ENCODE results near the gene CEP131.
"Not testable (repeated sequence)": the region's sequence is repeated elsewhere in the genome, so short reads cannot be mapped to it uniquely, and the experiment has no call there.

Gene CEP131

GRCh38 chr17:81162491-81162890 lies 60.3 kb downstream of the CEP131 start:
- DNase-seq, result peak; percentile 47

DNA sequence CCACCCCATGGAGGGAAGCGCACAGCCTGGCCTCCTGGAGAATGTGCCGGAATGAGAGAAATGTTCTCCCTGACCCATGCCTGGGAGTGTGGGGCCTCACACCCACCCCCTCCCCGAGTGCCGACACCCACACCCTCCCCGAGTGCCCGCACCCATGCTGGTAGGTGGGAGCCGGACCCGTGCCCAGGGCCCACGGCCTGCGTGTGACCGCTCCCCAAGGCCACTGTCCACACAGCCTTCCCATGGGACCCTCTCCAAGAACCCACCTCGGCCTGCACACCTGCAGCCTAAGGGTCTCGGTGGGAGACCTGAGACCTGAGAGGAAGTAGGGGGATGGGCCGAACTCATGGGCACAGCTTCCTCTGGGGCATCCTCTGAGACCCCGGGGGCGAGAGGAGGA lies 60.8 kb downstream of the CEP131 start:
- no peak for DNase-seq

DNA sequence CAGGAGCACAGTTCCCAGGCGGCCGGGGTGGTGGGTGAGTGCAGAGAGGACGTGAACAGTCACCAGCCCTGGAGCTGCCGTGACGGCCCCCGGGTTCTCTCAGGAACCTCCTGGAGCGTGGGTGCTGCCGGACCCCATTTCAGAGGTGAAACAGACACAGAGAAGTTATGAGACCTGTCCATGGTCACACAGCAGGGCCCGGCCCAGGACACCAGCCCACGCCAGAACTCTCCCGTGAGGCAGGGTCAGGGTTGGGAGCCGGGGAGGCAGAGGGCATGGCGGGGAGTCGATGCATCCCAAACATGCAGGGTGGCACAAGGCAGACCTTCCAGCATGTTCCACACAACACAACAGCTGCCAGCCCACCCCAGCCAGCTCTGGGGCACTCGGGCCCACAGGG lies 61.2 kb downstream of the CEP131 start:
- no peak for DNase-seq

DNA sequence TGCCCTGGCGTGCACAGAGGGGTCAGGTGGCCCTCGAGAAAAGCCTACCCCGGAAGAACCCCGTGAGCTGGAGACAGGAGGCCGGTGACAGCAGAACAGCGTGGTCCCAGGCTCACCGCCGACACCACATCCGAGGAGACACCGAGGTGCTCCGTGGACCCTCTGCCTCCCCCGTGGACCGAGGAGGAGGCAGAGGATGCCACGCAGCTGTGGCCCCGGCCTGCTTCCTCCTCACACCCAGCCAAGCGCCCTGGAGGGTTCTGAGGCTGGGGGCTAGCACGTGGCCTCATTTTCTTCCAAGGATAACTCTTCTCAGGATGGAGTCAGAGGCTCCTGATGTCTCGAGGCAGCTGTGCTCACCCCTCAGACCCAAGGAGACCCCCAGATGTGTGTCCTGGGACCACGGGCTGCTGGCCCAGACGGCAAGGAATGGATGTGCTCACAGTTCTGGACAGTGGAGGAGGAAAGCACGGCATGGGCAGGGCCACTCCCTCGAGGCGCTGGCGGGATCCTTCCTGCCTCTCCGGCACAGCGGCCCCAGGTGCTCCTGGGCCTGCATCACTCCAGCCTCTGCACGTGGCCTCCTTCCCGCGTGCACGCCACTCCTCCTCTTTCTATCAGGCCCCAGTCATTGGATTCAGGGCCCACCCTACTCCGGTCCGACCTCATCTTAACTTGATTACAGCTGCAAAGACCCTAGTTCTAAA lies 61.9 kb downstream of the CEP131 start:
- DNase-seq, result peak; percentile 36

DNA sequence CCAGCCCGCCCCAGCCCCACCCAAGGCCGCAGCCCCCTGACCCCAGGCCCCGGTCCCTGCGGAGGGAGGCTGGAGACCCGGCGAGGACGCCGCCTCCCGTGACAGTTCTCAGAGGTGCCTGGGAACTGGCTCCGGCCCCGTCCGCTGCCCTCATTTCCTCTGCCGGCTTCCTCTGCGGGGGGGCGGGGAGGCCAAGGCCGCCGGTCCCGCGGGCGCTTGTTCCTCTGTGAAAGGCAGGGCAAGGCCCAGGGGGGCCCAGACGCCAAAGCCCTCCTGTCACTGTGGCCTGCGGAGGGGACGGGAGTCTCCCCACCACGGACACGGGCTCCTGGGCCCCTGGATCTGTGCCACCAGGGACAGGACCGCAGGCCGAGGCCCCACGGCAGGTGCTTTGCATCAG lies 62.5 kb downstream of the CEP131 start:
- DNase-seq, result no peak

DNA sequence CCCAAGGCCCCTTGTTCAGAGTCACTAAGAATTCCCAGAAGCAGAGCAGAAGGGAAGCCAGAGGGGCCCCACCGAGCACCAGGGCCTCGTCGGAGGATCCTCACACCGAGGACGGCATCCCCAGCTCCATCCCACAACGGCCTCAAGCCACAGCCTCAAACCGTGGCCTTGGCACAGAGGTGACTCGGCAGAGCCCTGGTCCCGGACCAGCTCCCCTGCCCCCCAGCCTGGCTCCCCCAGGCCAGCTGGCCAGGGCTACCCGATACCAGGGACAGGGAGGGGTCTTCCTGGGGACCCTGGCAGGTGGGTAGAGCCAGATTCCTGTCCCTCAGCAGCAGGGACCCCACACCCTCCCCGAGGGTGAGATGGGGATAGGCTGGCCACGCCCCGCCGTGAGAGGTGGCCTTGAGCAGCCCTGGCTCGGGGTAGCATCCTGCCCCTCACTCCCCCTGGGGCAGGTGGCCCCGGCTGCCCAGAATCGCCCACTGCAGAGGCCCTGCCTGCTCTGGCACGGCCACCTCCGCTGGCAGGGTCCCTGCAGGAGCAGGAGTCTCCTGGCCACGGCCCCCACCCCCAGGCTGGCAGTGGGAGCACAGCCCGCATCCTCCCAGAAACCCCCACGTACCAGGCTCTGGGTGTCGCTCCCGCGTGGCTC lies 63.0 kb downstream of the CEP131 start:
- DNase-seq, result no peak

DNA sequence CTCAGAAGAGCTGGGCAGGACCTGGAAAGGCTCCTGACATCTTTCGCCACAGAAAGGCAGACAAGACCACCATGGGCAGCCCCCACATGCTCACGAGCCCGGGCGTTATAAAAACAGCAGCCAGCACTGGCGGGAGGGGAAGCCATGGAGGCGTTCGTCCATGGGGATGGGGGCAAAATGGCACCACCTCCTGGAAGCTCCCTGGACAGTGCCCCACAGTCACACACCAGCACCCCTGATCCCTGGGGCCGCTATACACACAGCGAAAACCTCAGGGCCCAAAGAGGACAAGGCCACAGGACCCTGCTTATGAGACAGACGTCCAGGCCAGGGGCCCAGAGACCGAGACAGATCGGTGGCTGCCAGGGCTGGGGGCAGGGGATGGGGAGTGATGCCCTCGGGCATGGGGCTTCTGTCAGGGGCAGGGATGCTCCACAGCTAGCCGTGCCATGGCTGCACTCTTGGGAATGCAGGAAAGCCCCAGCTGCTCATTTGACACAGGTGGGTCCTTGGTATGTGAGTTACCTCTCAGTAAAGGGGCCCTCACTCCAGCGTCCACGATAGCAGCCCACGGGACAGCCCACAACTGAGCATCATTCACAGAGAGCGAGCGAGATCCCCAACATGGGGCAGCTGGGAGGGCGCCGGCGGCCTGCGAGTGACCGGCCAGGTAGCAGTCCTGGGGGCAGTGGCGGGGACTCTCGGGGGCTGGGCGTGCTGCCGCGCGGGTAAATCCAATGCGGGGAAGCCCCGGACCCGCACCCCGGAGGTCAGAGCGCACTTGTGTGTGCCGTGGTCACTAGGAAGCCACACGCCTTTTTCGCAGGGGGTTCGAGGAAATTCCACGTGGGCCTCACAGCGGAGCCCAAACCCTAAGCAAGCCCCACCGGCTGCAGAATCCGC lies 63.8 kb downstream of the CEP131 start:
- DNase-seq, result no peak

- no peak for DNase-seq
Observed at GRCh38 chr17:81157848-81158687, 64.7 kb downstream of the CEP131 start.

DNA sequence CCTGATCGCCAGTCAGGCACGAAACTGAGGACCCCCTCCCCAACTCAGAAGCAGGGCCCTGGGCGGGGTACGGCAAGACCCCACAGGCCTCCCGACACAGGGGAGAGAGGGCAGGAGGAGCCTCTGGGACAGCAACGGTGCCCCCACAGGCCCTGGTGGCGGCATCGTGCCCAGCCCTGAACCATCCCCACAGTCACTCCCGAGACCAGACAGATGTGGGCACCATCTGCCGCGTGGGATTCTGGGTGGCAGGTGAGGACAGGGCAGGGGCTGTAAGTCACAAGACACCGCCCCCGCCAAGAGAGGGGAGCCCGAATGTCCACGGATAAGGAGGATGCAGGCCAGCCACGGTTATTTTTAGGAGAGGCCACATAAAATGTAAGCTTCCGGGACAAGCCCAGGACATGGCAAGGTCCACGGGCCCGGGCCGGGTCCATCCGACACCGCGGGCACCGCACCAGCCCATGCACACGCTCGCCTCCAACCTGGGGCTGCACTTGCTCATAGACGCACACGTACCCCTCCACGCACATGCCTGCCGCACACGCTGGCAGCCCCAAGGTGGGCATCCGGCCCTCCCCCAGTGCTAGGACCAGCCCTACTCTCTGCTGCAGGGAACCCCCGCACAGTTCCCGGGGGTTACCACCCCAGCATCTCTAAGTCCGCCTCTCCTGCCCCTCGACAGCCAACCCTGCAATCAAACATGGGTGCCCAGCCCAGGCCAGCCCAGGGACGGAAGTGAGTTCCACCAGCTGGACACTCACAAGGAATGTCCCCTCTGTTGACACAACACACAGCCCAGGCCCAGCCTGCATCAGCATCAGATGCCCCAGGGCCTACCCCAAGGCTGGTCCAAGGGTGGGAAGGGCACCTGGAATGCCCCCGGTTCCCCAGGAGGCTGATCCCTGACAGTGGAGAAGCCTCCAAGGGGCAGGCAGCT lies 65.6 kb downstream of the CEP131 start:
- DNase-seq, result no peak

- no peak for DNase-seq
Observed at GRCh38 chr17:81154961-81155360, 67.8 kb downstream of the CEP131 start.

DNA sequence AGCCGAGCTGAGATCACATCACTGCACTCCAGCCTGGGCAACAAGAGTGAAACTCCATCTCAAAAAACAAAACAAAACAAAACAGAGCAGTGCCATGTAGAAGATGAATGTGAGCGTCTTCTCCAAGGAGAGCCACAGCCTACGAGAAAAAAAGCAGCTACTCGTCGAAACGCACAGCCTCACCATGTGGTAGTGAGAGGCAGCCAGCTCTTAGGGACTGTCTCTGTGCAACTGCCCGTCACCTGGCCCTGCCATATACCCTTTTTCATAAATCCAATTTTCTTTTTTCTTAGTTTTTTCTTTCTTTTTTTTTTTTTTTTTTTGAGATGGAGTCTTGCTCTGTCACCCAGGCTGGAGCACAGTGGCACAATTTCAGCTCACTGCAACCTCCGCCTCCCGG lies 68.7 kb downstream of the CEP131 start:
- not testable (repeated sequence) for DNase-seq

- no peak for DNase-seq
Observed at GRCh38 chr17:81153340-81153803, 69.4 kb downstream of the CEP131 start.

DNA sequence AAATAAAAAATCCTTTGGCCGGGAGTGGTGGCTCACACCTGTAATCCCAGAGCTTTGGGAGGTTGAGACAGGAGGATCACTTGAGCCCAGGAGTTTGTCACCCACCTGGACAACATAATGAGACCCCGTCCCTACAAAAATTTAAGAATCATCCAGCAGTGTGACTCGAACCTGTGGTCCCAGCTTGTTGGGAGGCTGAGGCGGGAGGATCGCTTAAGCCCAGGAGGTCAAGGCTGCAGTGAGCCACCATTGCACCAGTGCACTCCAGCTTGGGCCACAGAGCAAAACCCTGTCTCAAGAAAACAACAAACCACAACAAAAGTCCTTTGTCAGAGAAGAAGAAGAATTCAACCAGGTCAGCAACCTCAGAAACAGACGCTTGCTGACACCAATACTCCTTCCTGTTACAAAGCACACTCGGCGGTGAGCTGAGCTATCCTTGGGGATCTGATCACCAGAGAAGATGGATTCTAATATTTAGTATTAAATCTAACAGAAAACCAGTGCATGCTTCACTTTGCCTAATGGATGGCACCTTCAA lies 70.4 kb downstream of the CEP131 start:
- no peak for DNase-seq

- DNase-seq, result no peak
Observed at GRCh38 chr17:81151278-81151677, 71.5 kb downstream of the CEP131 start.

GRCh38 chr17:81150377-81151077 lies 72.2 kb downstream of the CEP131 start:
- DNase-seq, result no peak

DNA sequence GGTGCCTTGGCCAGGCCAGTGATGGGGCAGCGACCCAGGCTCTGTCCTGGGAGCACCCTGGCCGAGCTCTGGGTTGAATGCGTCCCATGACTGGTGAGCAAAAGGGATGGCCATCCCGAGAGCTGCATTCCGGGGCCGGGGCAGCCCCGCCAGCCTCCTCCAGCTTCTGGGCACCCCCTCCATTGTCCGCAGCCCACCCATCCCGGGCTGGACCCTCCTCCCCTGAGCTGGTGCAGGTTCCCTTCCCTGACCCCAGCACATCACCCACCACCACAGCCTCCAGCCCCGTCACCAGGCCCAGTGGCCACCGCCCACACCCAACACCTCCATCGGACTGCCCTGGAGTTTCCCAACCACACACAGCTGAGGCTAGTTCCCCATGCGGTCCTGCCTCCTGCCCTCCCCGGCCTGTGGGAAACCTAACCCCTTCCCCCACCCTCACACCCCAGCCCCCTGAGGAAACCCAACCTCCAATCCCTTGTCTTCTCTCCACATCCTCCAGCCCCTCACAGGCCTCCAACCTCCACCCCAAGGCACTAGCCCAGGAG lies 73.7 kb downstream of the CEP131 start:
- DNase-seq, result no peak

- DNase-seq, result no peak
Observed at GRCh38 chr17:81148571-81148970, 74.2 kb downstream of the CEP131 start.

DNA sequence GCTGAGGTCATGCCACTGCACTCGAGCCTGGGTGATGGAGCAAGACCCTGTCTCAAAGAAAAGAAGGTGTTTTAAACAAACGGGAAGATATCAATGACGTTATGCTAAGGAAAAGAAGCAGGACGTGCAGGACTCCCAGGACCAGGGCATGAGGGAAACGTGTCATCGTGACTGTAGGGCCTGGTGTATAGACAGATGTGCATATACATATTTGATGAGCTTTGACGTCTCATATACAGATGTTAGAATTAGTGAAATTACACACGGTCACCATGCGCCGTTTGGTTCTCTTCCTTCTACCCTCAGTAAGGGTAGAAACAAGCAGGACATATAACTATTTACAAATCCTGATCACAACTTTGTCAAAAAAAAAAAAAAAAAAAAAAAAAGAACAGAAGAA lies 75.1 kb downstream of the CEP131 start:
- DNase-seq, result no peak

- not testable (repeated sequence) for DNase-seq
Observed at GRCh38 chr17:81146208-81146607, 76.6 kb downstream of the CEP131 start.

DNA sequence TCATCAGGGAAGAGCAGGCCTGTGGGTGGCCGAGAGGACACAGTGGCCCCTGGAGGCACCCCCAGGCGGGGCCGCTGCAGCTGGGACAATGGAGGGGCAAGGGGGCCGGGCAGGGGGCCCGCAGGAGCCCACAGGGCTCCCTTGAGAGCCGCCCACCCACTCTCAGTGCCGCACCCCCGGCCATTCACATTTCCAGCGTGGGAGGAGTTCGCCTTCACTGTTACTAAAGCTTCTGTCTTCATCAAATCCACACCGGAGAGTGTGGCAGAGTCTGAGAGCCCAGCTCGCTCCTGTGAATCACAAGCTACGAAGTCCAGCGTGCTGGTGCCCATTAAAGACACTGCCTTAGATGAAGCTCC lies 78.4 kb downstream of the CEP131 start:
- DNase-seq, result no peak
